GM12874 (cell line): ENCODE results near the gene CEP131.

Source experiments
- TF ChIP-seq, protein P1 (sequence below): IDR thresholded peaks from 2 replicates; pipeline ENCODE4 v1.5.1; 2011; ENCODE audit warnings: low read depth, mild to moderate bottlenecking, control low read depth, low read length, moderate library complexity; ENCODE audit not compliant: insufficient read depth

The CEP131 gene

DNA sequence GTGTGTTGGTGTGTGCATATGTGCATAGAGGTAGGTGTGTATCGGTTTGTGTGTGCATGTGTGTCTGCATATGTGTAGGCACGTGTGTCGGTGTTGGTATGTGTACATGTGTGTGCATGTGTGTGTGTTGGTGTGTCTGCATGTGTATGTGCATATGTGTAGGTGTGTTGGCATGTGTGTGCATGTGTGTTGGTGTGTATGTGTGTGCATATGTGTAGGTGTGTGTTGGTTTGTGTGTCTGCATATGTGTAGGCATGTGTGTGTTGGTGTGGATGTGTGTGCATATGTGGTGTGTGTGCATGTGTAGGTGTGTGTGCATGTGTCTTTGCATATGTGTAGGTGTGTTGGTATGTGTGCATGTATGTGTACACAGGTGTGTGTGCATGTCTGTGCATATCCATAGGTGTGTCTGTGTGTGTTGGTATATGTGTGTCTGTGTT is 52.9 kb downstream of the CEP131 start:
- TF ChIP-seq, protein P1, sequence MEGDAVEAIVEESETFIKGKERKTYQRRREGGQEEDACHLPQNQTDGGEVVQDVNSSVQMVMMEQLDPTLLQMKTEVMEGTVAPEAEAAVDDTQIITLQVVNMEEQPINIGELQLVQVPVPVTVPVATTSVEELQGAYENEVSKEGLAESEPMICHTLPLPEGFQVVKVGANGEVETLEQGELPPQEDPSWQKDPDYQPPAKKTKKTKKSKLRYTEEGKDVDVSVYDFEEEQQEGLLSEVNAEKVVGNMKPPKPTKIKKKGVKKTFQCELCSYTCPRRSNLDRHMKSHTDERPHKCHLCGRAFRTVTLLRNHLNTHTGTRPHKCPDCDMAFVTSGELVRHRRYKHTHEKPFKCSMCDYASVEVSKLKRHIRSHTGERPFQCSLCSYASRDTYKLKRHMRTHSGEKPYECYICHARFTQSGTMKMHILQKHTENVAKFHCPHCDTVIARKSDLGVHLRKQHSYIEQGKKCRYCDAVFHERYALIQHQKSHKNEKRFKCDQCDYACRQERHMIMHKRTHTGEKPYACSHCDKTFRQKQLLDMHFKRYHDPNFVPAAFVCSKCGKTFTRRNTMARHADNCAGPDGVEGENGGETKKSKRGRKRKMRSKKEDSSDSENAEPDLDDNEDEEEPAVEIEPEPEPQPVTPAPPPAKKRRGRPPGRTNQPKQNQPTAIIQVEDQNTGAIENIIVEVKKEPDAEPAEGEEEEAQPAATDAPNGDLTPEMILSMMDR: no peak

DNA sequence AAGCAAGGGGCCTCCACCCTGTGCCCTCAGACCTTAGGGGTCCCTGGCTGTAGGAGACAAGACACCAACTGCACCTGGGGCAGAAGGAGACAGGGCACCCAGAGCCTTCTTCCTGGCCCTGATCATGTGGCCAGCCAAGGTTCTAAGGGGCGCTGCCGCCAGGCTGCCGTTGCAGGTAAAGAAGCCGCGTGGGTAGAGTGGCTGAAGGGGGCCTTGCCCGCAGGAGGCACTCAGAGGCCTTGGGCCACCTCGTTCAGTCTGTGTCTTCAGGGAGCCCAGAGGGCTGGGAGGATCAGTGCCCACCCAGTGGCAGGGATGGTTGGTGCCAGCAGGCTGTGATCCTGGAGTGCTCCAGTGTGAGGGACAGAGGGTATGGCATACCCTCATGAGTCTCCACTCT is 55.1 kb downstream of the CEP131 start:
- TF ChIP-seq, protein P1: no peak

DNA sequence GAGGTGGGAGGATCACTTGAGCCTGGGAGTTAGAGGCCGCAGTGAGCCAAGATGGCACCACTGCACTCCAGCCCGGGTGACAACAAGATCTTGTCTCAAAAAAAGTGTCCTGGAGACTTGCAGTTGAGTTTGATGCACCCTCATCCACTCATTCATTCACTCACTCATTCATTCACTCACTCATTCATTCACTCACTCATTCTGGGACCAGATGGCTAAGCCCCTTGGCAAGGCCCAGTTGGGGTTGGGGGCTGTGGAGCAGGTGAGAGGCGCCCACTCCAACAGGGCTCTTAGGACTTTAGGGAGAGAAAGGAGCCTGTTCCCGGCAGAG is 55.6 kb downstream of the CEP131 start:
- TF ChIP-seq, protein P1: no peak

- TF ChIP-seq, protein P1: no peak
These were observed 56.7 kb downstream of the CEP131 start, which contains the start of gene AATK for GRCh38 chr17:81166033-81166492. AATK (minus strand) TSS chr17:81166221; CDS start chr17:81165992, 229 bp downstream.

- TF ChIP-seq, protein P1: no peak
These were observed 57.3 kb downstream of the CEP131 start, which contains the start of gene PVALEF for GRCh38 chr17:81165246-81166032. PVALEF (plus strand) TSS chr17:81165507; CDS start chr17:81181227, 15,720 bp downstream.

GRCh38 chr17:81164371-81165245 is 58.2 kb downstream of the CEP131 start:
- TF ChIP-seq, protein P1: no peak
